Lower leg skin (tissue), 3 donors: ENCODE measurements around the gene RPUSD1.

Experiments used
- CTCF ChIP-seq, 3 donors: fragments of 450-650 bp; IDR thresholded peaks; one replicate each; pipeline ENCODE4 v1.5.1; 2016; ENCODE audit warnings: antibody characterized with exemption in 3 of 3, mild to moderate bottlenecking in 3 of 3, moderate library complexity in 2 of 3
- POLR2A ChIP-seq, 2 donors: fragments of 450-650 bp; IDR thresholded peaks; one replicate each; pipeline ENCODE4 v1.6.1; 2016 to 2017; ENCODE audit warnings: antibody characterized with exemption in 2 of 2, mild to moderate bottlenecking in 1 of 2, moderate library complexity in 1 of 2

DNA sequence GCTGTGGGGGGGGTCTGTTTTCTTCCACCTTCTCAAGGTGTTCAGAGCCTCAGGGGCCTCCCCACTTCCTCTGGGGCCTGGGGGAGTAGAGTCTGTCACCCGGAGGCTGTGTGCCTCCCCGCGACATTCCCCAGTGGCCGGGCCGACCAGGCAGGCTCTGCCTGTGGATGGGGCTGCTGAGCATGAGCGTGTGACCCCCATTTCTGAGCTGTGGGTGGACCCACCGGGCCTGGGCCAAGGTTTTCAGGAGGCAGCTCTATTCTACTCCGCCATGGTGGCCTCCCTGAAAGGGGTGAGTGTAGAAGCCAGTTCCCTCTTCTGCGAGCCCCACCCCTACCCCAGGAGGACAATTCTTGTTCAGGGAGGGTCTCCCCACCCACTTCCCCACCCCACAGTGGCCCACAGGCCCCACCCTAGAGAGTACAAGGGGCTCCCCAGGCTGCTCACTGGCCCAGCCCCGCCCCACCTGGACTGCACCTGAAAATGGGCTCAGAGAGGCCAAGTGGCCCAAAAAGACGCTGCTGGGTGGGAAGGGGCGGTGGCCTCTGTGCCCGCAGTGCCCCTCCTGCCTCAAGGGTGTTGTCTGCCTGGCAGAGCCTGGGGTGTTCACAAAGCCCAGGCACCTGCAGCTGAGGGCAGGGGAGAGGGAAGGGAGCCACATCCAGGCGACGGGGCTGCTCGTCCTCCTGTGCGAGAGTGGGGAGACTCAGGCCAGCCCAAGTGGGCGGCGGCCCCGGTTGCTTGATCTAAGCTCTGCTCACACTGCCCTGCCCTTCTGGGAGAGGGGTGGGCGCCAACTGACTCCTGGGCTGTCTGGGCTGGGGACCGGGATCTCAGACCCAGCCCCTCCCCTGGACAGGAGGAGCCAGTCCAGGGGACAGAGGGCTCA, 26.3 kb downstream of the RPUSD1 start:
- TF ChIP-seq CTCF (IDR thresholded peaks at IDR 0.05): no peak
- TF ChIP-seq POLR2A (IDR thresholded peaks at IDR 0.05): no peak
